Measurements from ENCODE around the gene EIF2B5. TPM values are rescaled to one million over a fixed set of nuclear protein-coding genes. Genes with fewer than 3 reads are reported as not detected.

Gene EIF2B5
- total and polyA plus RNA-seq, 9 of the 15 experiments (the other 6 are each of a cell fraction or from before 2014, with no cell fraction given), result 19.1 to 92.4 (median 74.0) TPM

- TF ChIP-seq CTCF (IDR thresholded peaks at IDR 0.05 in 2 of 3, conservative IDR thresholded peaks at IDR 0.05 in 1 of 3; ENCODE audit: insufficient read depth in 2 of 3, low read depth in 1 of 3, low read length in 3 of 3), result peak; percentile 29 to 49 (median 31); a peak in 5 of 6 replicates
- TF ChIP-seq FOXA1 (IDR thresholded peaks at IDR 0.05; ENCODE audit: borderline replicate concordance), result no peak
- peak; percentile 35 for TF ChIP-seq SMAD4 (CRISPR knock-in tag; conservative IDR thresholded peaks at IDR 0.05)
- no peak for TF ChIP-seq MAFK (IDR thresholded peaks at IDR 0.05; ENCODE audit: low read length)
- TF ChIP-seq KLF6 (CRISPR knock-in tag; IDR thresholded peaks at IDR 0.05; ENCODE audit: borderline replicate concordance), result no peak
- TF ChIP-seq ASH1L (IDR thresholded peaks at IDR 0.05; ENCODE audit: borderline replicate concordance, low read depth, partially characterized antibody), result peak; percentile 69
- TF ChIP-seq ARID1B (IDR thresholded peaks at IDR 0.05), result peak; percentile 30; the same call in 1 of the 2 replicates
- TF ChIP-seq HDAC1 (IDR thresholded peaks at IDR 0.05), result peak in 1 of 2 experiments; percentile 92; a peak in 2 of 4 replicates
- no peak for TF ChIP-seq PHTF2 (CRISPR knock-in tag; IDR thresholded peaks at IDR 0.05)
- TF ChIP-seq RFX1 (IDR thresholded peaks at IDR 0.05), result no peak
- peak; percentile 96 for TF ChIP-seq TAF1 (IDR thresholded peaks at IDR 0.05; ENCODE audit: control insufficient read depth, extremely low read depth, insufficient read depth, low read length, severe bottlenecking)
- TF ChIP-seq CLOCK (CRISPR knock-in tag; IDR thresholded peaks at IDR 0.05; ENCODE audit: borderline replicate concordance), result no peak
- TF ChIP-seq HSF4 (CRISPR knock-in tag; IDR thresholded peaks at IDR 0.05; ENCODE audit: borderline replicate concordance), result no peak
- no peak for TF ChIP-seq MCM7 (IDR thresholded peaks at IDR 0.05)
- TF ChIP-seq GMEB1 (CRISPR knock-in tag; IDR thresholded peaks at IDR 0.05), result peak; percentile 41; the same call in 1 of the 2 replicates
- no peak for TF ChIP-seq THRA (IDR thresholded peaks at IDR 0.05)
- peak; percentile 87 for TF ChIP-seq GABPA (tag; conservative IDR thresholded peaks at IDR 0.05; ENCODE audit: low read depth)
- no peak for TF ChIP-seq SMARCA4 (IDR thresholded peaks at IDR 0.05)
Measured at GRCh38 chr3:184135149-184135910, at the start of gene EIF2B5 (continued).
